SK-N-SH (cell line): Measurements from ENCODE around the gene AMPH. TPM values are rescaled to one million over a fixed set of nuclear protein-coding genes. Genes with fewer than 3 reads are reported as not detected.

ENCODE experiments used
- CTCF ChIA-PET: fragments of 300-600, 350-600 bp; formaldehyde crosslinking; extraction: SDS; loops from one replicate; lab custom pipeline; 2021; lab: Yijun Ruan, JAX
- POLR2A ChIA-PET: fragments of 350-600 bp; sonication (Branson Sonifier 250); formaldehyde crosslinking; extraction: SDS; loops from one replicate; lab custom pipeline; 2020; ENCODE audit warnings: antibody characterized with exemption, inconsistent platforms; lab: Yijun Ruan, JAX
- DNase-seq: peaks from one replicate; pipeline ENCODE4 v3.0.0; 2012
- H2AFZ ChIP-seq: fragments of 200-600 bp; sonication (generic); 2 replicates; pipeline ENCODE4 v1.8.1; 2016; ENCODE audit warnings: antibody characterized with exemption, mild to moderate bottlenecking, low read depth
- H3F3A ChIP-seq: fragments of 200-600 bp; sonication (generic); replicated peaks from 2 replicates; pipeline ENCODE3; 2016; ENCODE audit warnings: antibody characterized with exemption, mild to moderate bottlenecking; ENCODE audit not compliant: insufficient read depth
- H3K27ac ChIP-seq, 2 experiments: fragments of 200-500 bp in 1 of 2; fragments of 200-600 bp in 1 of 2; sonication (Bioruptor generic) in 1 of 2; sonication (generic), shearing (Covaris generic) in 1 of 2; 2 replicates each; pipeline versions ENCODE4 v1.5.1 to v1.6.1; 2014 to 2016; ENCODE audit warnings: low read depth in 2 of 2, inconsistent platforms in 1 of 2, low read length in 1 of 2, mild to moderate bottlenecking in 1 of 2, mixed read lengths in 1 of 2
- H3K27me3 ChIP-seq: fragments of 200-600 bp; sonication (generic), shearing (Covaris generic); 2 replicates; pipeline ENCODE4 v1.6.1; 2016; ENCODE audit warnings: mixed run types; ENCODE audit not compliant: insufficient read depth
- H3K36me3 ChIP-seq, 2 experiments: fragments of 200-500 bp in 1 of 2; fragments of 200-600 bp in 1 of 2; sonication (Bioruptor generic) in 1 of 2; sonication (generic) in 1 of 2; replicated peaks in 1 of 2; 2 replicates each; pipeline versions ENCODE3 to v1.5.1; 2014 to 2016; ENCODE audit warnings: low read length in 1 of 2, mild to moderate bottlenecking in 1 of 2; ENCODE audit not compliant: insufficient read depth in 2 of 2, control insufficient read depth in 1 of 2
- H3K4me1 ChIP-seq, 2 experiments: fragments of 200-500 bp in 1 of 2; fragments of 200-600 bp in 1 of 2; sonication (Bioruptor generic) in 1 of 2; sonication (generic), shearing (Covaris generic) in 1 of 2; 2 replicates each; pipeline versions ENCODE4 v1.5.1 to v1.6.1; 2014 to 2016; ENCODE audit warnings: low read depth in 1 of 2, low read length in 1 of 2, mixed run types in 1 of 2; ENCODE audit not compliant: insufficient read depth in 2 of 2, control insufficient read depth in 1 of 2
- H3K4me2 ChIP-seq: fragments of 200-600 bp; sonication (generic), shearing (Covaris generic); 2 replicates; pipeline ENCODE4 v1.6.1; 2017; ENCODE audit warnings: mixed run types
- H3K4me3 ChIP-seq, 2 experiments: fragments of 200-500 bp in 1 of 2; fragments of 200-600 bp in 1 of 2; sonication (Bioruptor generic) in 1 of 2; sonication (generic), shearing (Covaris generic) in 1 of 2; 2 replicates each; pipeline versions ENCODE4 v1.5.1 to v1.8.1; 2014 to 2016; ENCODE audit warnings: low read depth in 2 of 2, inconsistent platforms in 1 of 2, low read length in 1 of 2, mild to moderate bottlenecking in 1 of 2, mixed read lengths in 1 of 2, moderate library complexity in 1 of 2
- H3K79me2 ChIP-seq: fragments of 200-600 bp; sonication (generic); 2 replicates; pipeline ENCODE4 v1.8.1; 2017; ENCODE audit warnings: mild to moderate bottlenecking; ENCODE audit not compliant: insufficient read depth
- H3K9ac ChIP-seq: fragments of 200-600 bp; sonication (generic); 2 replicates; pipeline ENCODE4 v1.6.1; 2017; ENCODE audit warnings: mixed run types
- H3K9me2 ChIP-seq: fragments of 200-600 bp; sonication (generic); 2 replicates; pipeline ENCODE4 v1.6.1; 2017; ENCODE audit warnings: mixed run types
- H3K9me3 ChIP-seq: fragments of 200-600 bp; sonication (generic); 2 replicates; pipeline ENCODE4 v1.6.1; 2017; ENCODE audit warnings: mixed run types, mild to moderate bottlenecking, moderate library complexity
- H4K20me1 ChIP-seq: fragments of 200-600 bp; sonication (generic); 2 replicates; pipeline ENCODE4 v1.6.1; 2017; ENCODE audit warnings: mild to moderate bottlenecking, mixed run types; ENCODE audit not compliant: insufficient read depth
- CTCF ChIP-seq: fragments of 200-600 bp; sonication (generic); IDR thresholded peaks from 2 replicates; pipeline ENCODE4 v1.6.1; 2017; ENCODE audit warnings: antibody characterized with exemption, mild to moderate bottlenecking, moderate library complexity
- FOXM1 ChIP-seq: IDR thresholded peaks from 2 replicates; pipeline ENCODE4 v1.4.0; 2012; ENCODE audit warnings: low read depth, mild to moderate bottlenecking
- MEF2A ChIP-seq: IDR thresholded peaks from 2 replicates; pipeline ENCODE4 v1.4.0; 2012; ENCODE audit warnings: low read depth, borderline replicate concordance
- polyA plus RNA-seq, 3 experiments: library from polyadenylated mRNA; depleted of rRNA; stranded (reverse); fragments of >200 nt; gene quantifications; 2 replicates each; pipeline ENCODE4 v1.2.3, GENCODE V29; 2012
- small RNA-seq, 7 experiments: library from RNA; depleted of rRNA; stranded (forward); fragments of <200 nt; gene quantifications; one replicate each; pipeline ENCODE3, GENCODE V24; 2012

Gene AMPH
- polyA plus RNA-seq, 1 of the 3 experiments (the other 2 are of a cell fraction), result 0.08 TPM

- TF ChIP-seq CTCF (no peak), MEF2A (no peak), FOXM1 (no peak)
- H3K4me1 ChIP-seq, result peaks cover 0 to 2% of the 10 kb centered on the region in 2 experiments; a peak in 1 of 4 replicates
- no peaks in the 10 kb centered on the region for H3K79me2 ChIP-seq
- H3K9me3 ChIP-seq, result no peaks in the 10 kb centered on the region
- no peak for DNase-seq
- ChIA-PET CTCF (interaction anchor here (1.7 to 5.7 kb wide), 10 partner anchors 7 to 433 kb away, joined by 7 to 83 read pairs (median 24); no protein-coding TSS in a partner anchor), POLR2A (no interaction called here)
- H3K27me3 ChIP-seq, result no peaks in the 10 kb centered on the region
- no peak overlapping the region for H2AFZ ChIP-seq
- no peaks in the 10 kb centered on the region for H3K9me2 ChIP-seq
- no peak overlapping the region for H3K9ac ChIP-seq
- no peak overlapping the region for H3K4me2 ChIP-seq
- H3K36me3 ChIP-seq, result no peaks in the 10 kb centered on the region
- no peaks in the 10 kb centered on the region for H3F3A ChIP-seq
- no peaks in the 10 kb centered on the region for H4K20me1 ChIP-seq
- H3K4me3 ChIP-seq, result no peak overlapping the region
- H3K27ac ChIP-seq, result no peak overlapping the region
Observed at GRCh38 chr7:38334163-38334562, 297.0 kb downstream of the AMPH start.

Small RNAs within 50 kb of the gene (small RNA-seq; reads per million reads assigned to genes)
- gene RN7SL83P (0 reads per million in 7 experiments), gene TRGV6 (0 to 1.6 (median 0) reads per million in 7 experiments)
